A673 (cell line): ENCODE results near the gene GRID2.

Source experiments
- CTCF ChIP-seq: fragments of 300-800, 200-600 bp; sonication (generic); conservative IDR thresholded peaks from 2 replicates; pipeline ENCODE4 v1.5.1; 2017; ENCODE audit warnings: low read depth, mild to moderate bottlenecking, antibody characterized with exemption, low read length, moderate library complexity, mixed read lengths
- EZH2 ChIP-seq: fragments of 200-600 bp; sonication (generic); IDR thresholded peaks from 2 replicates; pipeline ENCODE4 v1.6.1; 2017; ENCODE audit warnings: borderline replicate concordance, low read depth, mild to moderate bottlenecking, mixed read lengths, antibody characterized with exemption, low read length; ENCODE audit not compliant: poor library complexity, severe bottlenecking

GRCh38 chr4:92268642-92269041 lies 35.1 kb upstream of the GRID2 start:
- TF ChIP-seq CTCF (no peak), EZH2 (no peak)
